ENCODE results near the gene TRAPPC2L. TPM values are rescaled to one million over a fixed set of nuclear protein-coding genes. Genes with fewer than 3 reads are reported as not detected.

TRAPPC2L gene
- total RNA-seq, 2 donors from 2014 or later: 37.0 to 44.4 TPM

GRCh38 chr16:88834670-88835069, 22.3 kb upstream of the TRAPPC2L start:
- ATAC-seq: no peak
- no peak for DNase-seq
- intact Hi-C loops (cut with DNase I, micrococcal nuclease): no loop called here

GRCh38 chr16:88835383-88835782, 21.5 kb upstream of the TRAPPC2L start:
- DNase-seq (no peak), ATAC-seq (no peak)
- intact Hi-C loops (cut with DNase I, micrococcal nuclease): no loop called here

- ATAC-seq: no peak
- intact Hi-C loops (cut with DNase I, micrococcal nuclease): no loop called here
- no peak for DNase-seq
Observed at GRCh38 chr16:88835818-88836217, 21.1 kb upstream of the TRAPPC2L start.

- intact Hi-C loops (cut with DNase I, micrococcal nuclease): no loop called here
- ATAC-seq: no peak
Observed at GRCh38 chr16:88836791-88837190, 20.1 kb upstream of the TRAPPC2L start.

GRCh38 chr16:88837806-88838205, 19.1 kb upstream of the TRAPPC2L start:
- DNase-seq: no peak
- intact Hi-C loops (cut with DNase I, micrococcal nuclease): no loop called here
- ATAC-seq: no peak

More at GRCh38 chr16:88836791-88837190, 20.1 kb upstream of the TRAPPC2L start:
- DNase-seq: no peak

GRCh38 chr16:88838566-88838965, 18.4 kb upstream of the TRAPPC2L start:
- no peak for ATAC-seq
- intact Hi-C loops (cut with DNase I, micrococcal nuclease): no loop called here
- no peak for DNase-seq

- intact Hi-C loops (cut with DNase I, micrococcal nuclease): no loop called here
- no peak for ATAC-seq
- no peak for DNase-seq
Observed at GRCh38 chr16:88839026-88839529, 17.8 kb upstream of the TRAPPC2L start.

- intact Hi-C loops (cut with DNase I, micrococcal nuclease): no loop called here
- DNase-seq (no peak), ATAC-seq (no peak)
Observed at GRCh38 chr16:88839745-88840599, 17.0 kb upstream of the TRAPPC2L start.

GRCh38 chr16:88840600-88841215, 16.2 kb upstream of the TRAPPC2L start:
- intact Hi-C loops (cut with DNase I, micrococcal nuclease): no loop called here
- DNase-seq: no peak
- ATAC-seq: no peak

- intact Hi-C loops (cut with DNase I, micrococcal nuclease): no loop called here
- ATAC-seq: no peak
- DNase-seq: no peak
Observed at GRCh38 chr16:88841521-88842307, 15.2 kb upstream of the TRAPPC2L start.

- no peak for ATAC-seq
- DNase-seq: no peak
- intact Hi-C loops (cut with DNase I, micrococcal nuclease): no loop called here
Observed at GRCh38 chr16:88842308-88842756, 14.6 kb upstream of the TRAPPC2L start.

- ATAC-seq (no peak), DNase-seq (no peak)
- intact Hi-C loops (cut with DNase I, micrococcal nuclease): no loop called here
Observed at GRCh38 chr16:88842806-88843205, 14.1 kb upstream of the TRAPPC2L start.

GRCh38 chr16:88843256-88843655, 13.7 kb upstream of the TRAPPC2L start:
- intact Hi-C loops (cut with DNase I, micrococcal nuclease): no loop called here
- ATAC-seq (no peak), DNase-seq (no peak)

- ATAC-seq: no peak
- intact Hi-C loops (cut with DNase I, micrococcal nuclease): no loop called here
Observed at GRCh38 chr16:88844419-88845036, 12.4 kb upstream of the TRAPPC2L start.

GRCh38 chr16:88846088-88846487, 10.8 kb upstream of the TRAPPC2L start:
- intact Hi-C loops (cut with DNase I, micrococcal nuclease): no loop called here
- no peak for DNase-seq
- no peak for ATAC-seq

More at GRCh38 chr16:88844419-88845036, 12.4 kb upstream of the TRAPPC2L start:
- DNase-seq: no peak

GRCh38 chr16:88847654-88848053, 9.3 kb upstream of the TRAPPC2L start:
- no peak for DNase-seq
- intact Hi-C loops (cut with DNase I, micrococcal nuclease): no loop called here
- ATAC-seq: no peak

- ATAC-seq (no peak), DNase-seq (no peak)
- intact Hi-C loops (cut with DNase I, micrococcal nuclease): no loop called here
Observed at GRCh38 chr16:88848557-88848956, 8.4 kb upstream of the TRAPPC2L start.

- DNase-seq: no peak
- intact Hi-C loops (cut with DNase I, micrococcal nuclease): no loop called here
- ATAC-seq: no peak
Observed at GRCh38 chr16:88850531-88851199, 6.3 kb upstream of the TRAPPC2L start.

Data from left colon (tissue), 2 donors.